Ishikawa (cell line): ENCODE measurements around the gene HSD17B12.

Experiments used
- CEBPB ChIP-seq: IDR thresholded peaks from 2 replicates; pipeline ENCODE4 v1.6.1; 2012
- NFIC ChIP-seq: IDR thresholded peaks from 2 replicates; pipeline ENCODE4 v1.6.1; 2012
- REST ChIP-seq: IDR thresholded peaks from 2 replicates; pipeline ENCODE4 v1.6.1; 2012; ENCODE audit warnings: low read depth, mild to moderate bottlenecking
- YY1 ChIP-seq: IDR thresholded peaks from 2 replicates; pipeline ENCODE4 v1.6.1; 2012; ENCODE audit warnings: low read depth

- TF ChIP-seq NFIC: no peak
- TF ChIP-seq CEBPB: no peak
- no peak for TF ChIP-seq REST
- no peak for TF ChIP-seq YY1
Measured at GRCh38 chr11:43823851-43824250, 143.3 kb downstream of the HSD17B12 start.
